ENCODE measurements around the gene MRTFA. TPM values are rescaled to one million over a fixed set of nuclear protein-coding genes. Genes with fewer than 3 reads are reported as not detected.

Gene MRTFA
- total RNA-seq, 2 donors from 2014 or later = 70.1 to 71.5 TPM

GRCh38 chr22:40651563-40652501 lies 15.3 kb upstream of the MRTFA start:
- peak overlapping the region; percentile 91 for H3K4me3 Mint-ChIP-seq

DNA sequence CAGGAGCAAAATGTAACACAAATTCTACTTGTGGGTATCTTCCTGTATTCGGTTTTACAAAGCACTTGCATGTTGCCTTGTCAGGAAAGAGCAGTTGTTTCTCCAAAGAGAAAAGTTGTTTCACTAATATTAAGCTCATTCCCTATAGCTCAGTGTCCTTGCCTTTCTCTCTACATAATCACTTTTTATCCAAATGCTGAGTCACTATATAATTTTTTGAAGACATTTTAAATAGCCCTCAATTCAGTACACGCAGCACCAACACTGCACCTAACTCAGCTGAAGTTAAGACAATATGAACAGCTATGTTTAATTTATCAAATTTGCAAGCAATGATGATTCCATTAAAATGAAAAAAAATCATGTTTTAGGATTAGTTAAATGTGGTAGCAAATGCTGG lies 14.5 kb upstream of the MRTFA start:
- Mint-ChIP-seq H3K27me3 (no peaks in the 10 kb centered on the region), H3K36me3 (ENCODE audit: low read depth) (no peaks in the 10 kb centered on the region), H3K27ac (peak overlapping the region; percentile 94), H3K4me3 (no peak overlapping the region), H3K4me1 (peaks cover 13% of the 10 kb centered on the region)
- no peaks in the 10 kb centered on the region for H3K9me3 ChIP-seq (ENCODE audit: control insufficient read depth, low read length, poor library complexity, severe bottlenecking)
- ATAC-seq (no peak), DNase-seq (no peak)

More at GRCh38 chr22:40651563-40652501, 15.3 kb upstream of the MRTFA start:
- DNase-seq = peak; percentile 61 to 72 (median 61)
- no peaks in the 10 kb centered on the region for H3K27me3 Mint-ChIP-seq
- ATAC-seq = peak; percentile 95
- peaks cover 13% of the 10 kb centered on the region for H3K4me1 Mint-ChIP-seq
- no peaks in the 10 kb centered on the region for H3K9me3 ChIP-seq (ENCODE audit: control insufficient read depth, low read length, poor library complexity, severe bottlenecking)
- no peaks in the 10 kb centered on the region for H3K36me3 Mint-ChIP-seq (ENCODE audit: low read depth)
- peak overlapping the region; percentile 94 for H3K27ac Mint-ChIP-seq

DNA sequence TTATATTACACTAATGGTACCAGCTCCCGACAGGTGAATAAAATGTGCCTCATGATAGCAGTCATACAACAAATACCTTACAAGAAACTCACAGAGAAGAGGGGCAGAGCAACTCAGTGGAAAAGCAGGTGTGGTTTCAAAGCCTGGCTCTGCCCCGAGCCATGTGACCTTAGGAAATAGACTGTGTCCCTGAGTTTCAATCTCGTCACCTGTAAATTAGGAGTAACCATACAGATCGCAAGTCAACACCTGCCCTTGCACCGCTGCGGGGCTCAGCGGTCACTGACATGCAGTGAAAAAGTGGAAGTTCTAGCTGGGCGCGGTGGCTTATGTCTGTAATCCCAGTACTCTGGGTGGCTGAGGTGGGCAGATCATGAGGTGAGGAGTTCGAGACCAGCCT lies 11.9 kb upstream of the MRTFA start:
- no peak for ATAC-seq
- no peak for DNase-seq
- no peaks in the 10 kb centered on the region for H3K27me3 Mint-ChIP-seq
- no peaks in the 10 kb centered on the region for H3K9me3 ChIP-seq (ENCODE audit: control insufficient read depth, low read length, poor library complexity, severe bottlenecking)
- no peak overlapping the region for H3K27ac Mint-ChIP-seq
- peak overlapping the region; percentile 7 for H3K4me3 Mint-ChIP-seq
- peaks cover 18% of the 10 kb centered on the region for H3K4me1 Mint-ChIP-seq
- H3K36me3 Mint-ChIP-seq (ENCODE audit: low read depth) = no peaks in the 10 kb centered on the region

GRCh38 chr22:40645579-40646197 lies 9.2 kb upstream of the MRTFA start:
- Mint-ChIP-seq H3K27ac (no peak overlapping the region), H3K27me3 (no peaks in the 10 kb centered on the region), H3K4me1 (peaks cover 12% of the 10 kb centered on the region), H3K4me3 (no peak overlapping the region), H3K36me3 (ENCODE audit: low read depth) (no peaks in the 10 kb centered on the region)
- DNase-seq = no peak
- no peak for ATAC-seq
- H3K9me3 ChIP-seq (ENCODE audit: control insufficient read depth, low read length, poor library complexity, severe bottlenecking) = no peaks in the 10 kb centered on the region

- no peaks in the 10 kb centered on the region for H3K27me3 Mint-ChIP-seq
- peaks cover 2% of the 10 kb centered on the region for H3K36me3 Mint-ChIP-seq (ENCODE audit: low read depth)
- DNase-seq = no peak
- H3K4me3 Mint-ChIP-seq = no peak overlapping the region
- H3K4me1 Mint-ChIP-seq = peaks cover 11% of the 10 kb centered on the region
- ATAC-seq = no peak
- no peak overlapping the region for H3K27ac Mint-ChIP-seq
- H3K9me3 ChIP-seq (ENCODE audit: control insufficient read depth, low read length, poor library complexity, severe bottlenecking) = no peaks in the 10 kb centered on the region
Measured at GRCh38 chr22:40642316-40642715, 5.8 kb upstream of the MRTFA start.

DNA sequence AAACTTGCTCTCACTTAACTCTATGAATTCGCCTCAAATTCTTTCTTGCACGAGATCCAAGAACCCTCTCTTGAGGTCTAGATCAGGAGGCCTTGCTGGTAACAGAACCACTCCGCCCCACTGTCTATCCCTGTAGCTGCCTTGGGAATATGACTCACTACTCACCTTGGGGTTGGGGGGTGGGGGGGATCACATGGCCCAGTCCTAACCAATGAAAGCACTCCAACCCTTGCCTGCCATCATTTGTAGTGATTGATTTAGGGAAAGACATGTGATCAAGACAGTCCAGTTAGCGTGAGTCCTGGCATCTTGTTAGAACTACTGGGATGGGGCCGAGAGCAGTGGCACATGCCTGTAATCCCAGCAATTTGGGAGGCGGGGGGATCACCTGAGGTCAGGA lies 4.8 kb upstream of the MRTFA start:
- ATAC-seq = no peak
- H3K9me3 ChIP-seq (ENCODE audit: control insufficient read depth, low read length, poor library complexity, severe bottlenecking) = no peaks in the 10 kb centered on the region
- DNase-seq = no peak
- H3K36me3 Mint-ChIP-seq (ENCODE audit: low read depth) = peaks cover 4% of the 10 kb centered on the region
- H3K27me3 Mint-ChIP-seq = no peaks in the 10 kb centered on the region
- no peak overlapping the region for H3K4me3 Mint-ChIP-seq
- no peak overlapping the region for H3K27ac Mint-ChIP-seq
- H3K4me1 Mint-ChIP-seq = peaks cover 16% of the 10 kb centered on the region

DNA sequence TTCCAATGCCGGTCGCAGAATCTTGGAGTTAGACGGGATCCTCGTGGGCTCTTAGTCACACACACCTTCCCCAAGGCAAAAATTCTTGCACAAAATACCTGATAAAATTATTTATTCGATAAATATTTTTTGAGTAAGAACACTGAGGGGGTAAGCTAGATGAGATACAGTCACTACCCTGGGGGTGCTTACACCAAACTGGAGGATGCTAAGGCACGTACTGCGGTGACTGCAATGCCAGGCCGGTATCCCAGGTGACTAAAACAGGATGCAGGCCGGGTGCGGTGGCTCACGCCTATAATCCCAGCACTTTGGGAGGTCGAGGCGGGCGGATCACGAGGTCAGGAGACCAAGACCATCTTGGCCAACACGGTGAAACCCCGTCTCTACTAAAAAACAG lies 1.7 kb upstream of the MRTFA start:
- Mint-ChIP-seq H3K36me3 (ENCODE audit: low read depth) (peaks cover 4% of the 10 kb centered on the region), H3K4me3 (peak overlapping the region; percentile 31), H3K27me3 (no peaks in the 10 kb centered on the region), H3K4me1 (peaks cover 21% of the 10 kb centered on the region), H3K27ac (peak overlapping the region; percentile 96)
- H3K9me3 ChIP-seq (ENCODE audit: control insufficient read depth, low read length, poor library complexity, severe bottlenecking) = no peaks in the 10 kb centered on the region
- DNase-seq (no peak), ATAC-seq (no peak)

DNA sequence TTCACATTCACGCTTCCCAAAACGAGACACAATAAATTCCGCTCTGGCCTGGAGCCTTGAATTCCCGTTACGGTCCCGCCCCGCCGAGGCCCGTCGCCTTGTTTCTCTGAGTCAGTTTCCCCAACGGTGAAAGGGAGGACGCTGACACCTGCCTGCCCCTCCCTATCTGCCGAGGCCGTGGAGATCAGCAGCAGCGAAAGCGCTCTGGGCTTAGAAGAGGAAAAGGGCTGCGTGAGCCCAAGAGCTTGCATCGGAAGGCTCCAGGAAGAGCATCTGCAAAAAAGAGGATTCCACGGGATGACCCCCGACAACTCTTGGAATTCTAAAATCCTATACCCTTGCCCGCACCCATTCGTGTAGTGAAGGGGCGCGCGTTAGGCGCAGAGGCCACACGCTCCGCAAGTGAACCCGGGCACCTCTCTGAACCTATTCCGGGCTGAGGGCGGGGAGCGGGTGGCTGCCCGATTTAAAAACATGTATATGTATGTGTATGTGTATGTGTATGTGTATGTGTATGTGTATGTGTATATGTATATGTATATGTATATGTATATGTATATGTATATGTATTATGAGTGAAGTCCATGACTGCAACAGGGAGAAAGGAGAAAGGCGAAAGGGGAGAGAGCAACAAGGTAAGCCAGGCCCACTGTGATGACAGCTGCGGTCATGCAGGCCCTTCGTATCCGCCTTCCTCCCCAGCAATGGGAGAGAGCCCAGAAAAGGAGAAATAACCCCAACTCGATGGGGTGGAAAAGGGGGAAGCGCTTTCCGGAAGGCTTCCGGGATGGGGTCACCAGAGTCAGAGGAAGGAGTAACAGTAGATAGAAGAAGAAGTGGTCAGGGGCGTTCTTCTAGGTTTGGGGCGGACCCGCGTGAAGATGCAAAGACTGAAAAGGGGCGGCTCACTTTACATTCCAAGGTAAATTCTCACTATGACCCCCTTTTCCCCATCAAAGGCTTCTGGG lies 948 bp upstream of the MRTFA start:
- no peaks in the 10 kb centered on the region for H3K9me3 ChIP-seq (ENCODE audit: control insufficient read depth, low read length, poor library complexity, severe bottlenecking)
- Mint-ChIP-seq H3K27me3 (no peaks in the 10 kb centered on the region), H3K36me3 (ENCODE audit: low read depth) (peaks cover 6% of the 10 kb centered on the region), H3K27ac (peak overlapping the region; percentile 96), H3K4me3 (peak overlapping the region; percentile 97), H3K4me1 (peaks cover 25% of the 10 kb centered on the region)
- ATAC-seq = peak; percentile 31
- peak in 2 of 3 donors; percentile 35 to 43 for DNase-seq

- peaks cover 6% of the 10 kb centered on the region for H3K36me3 Mint-ChIP-seq (ENCODE audit: low read depth)
- H3K9me3 ChIP-seq (ENCODE audit: control insufficient read depth, low read length, poor library complexity, severe bottlenecking) = no peaks in the 10 kb centered on the region
- peak overlapping the region; percentile 83 for H3K27ac Mint-ChIP-seq
- DNase-seq (peak in 1 of 3 donors; percentile 8), ATAC-seq (no peak)
- no peaks in the 10 kb centered on the region for H3K27me3 Mint-ChIP-seq
- H3K4me3 Mint-ChIP-seq = peak overlapping the region; percentile 89
- H3K4me1 Mint-ChIP-seq = peaks cover 33% of the 10 kb centered on the region
Measured at GRCh38 chr22:40635940-40636379, 559 bp downstream of the MRTFA start.

DNA sequence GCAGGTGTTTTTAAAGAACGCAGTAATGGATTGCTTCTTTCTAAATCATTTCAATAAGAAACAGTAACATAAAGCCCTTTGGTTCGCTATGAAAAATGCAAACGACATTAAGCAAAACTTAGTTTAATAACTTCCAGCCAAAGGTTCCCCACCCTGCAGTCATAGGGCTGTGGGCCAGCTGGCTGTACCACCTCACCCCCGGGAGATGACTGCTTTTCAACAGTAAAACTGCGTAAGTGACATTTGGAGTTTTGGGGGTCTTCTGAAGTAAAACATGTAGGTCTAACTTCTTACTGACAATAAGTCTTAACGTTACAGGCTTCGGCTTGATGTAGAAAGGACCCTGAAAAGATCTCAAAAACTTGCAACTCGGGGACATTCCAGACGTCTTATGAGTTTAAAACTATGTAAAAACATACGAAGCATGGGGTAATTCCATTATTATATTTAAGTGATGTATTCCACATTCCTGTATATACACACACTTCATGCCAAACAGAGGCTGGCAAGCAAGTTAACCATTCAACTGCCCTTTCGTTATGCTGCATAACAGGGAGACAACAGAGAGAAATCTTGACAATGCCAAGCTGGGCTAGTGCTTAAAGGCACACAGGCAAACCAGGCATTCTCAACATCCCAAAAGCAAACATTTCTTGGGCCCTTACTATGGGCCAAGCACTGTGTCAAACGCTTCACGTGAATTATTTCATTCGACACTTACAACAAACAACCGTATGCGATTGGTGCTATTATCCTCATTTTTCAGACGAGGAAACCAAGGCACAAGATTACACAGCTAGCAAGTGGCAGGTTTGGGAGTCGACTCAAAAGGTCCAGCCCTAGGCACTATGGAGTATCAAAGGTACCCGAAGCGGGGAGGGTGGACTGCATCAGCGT lies 1.2 kb downstream of the MRTFA start:
- Mint-ChIP-seq H3K27me3 (no peaks in the 10 kb centered on the region), H3K4me3 (peak overlapping the region; percentile 89), H3K36me3 (ENCODE audit: low read depth) (peaks cover 6% of the 10 kb centered on the region), H3K4me1 (peaks cover 33% of the 10 kb centered on the region), H3K27ac (peak overlapping the region; percentile 83)
- no peak for ATAC-seq
- H3K9me3 ChIP-seq (ENCODE audit: control insufficient read depth, low read length, poor library complexity, severe bottlenecking) = no peaks in the 10 kb centered on the region
- DNase-seq = no peak

DNA sequence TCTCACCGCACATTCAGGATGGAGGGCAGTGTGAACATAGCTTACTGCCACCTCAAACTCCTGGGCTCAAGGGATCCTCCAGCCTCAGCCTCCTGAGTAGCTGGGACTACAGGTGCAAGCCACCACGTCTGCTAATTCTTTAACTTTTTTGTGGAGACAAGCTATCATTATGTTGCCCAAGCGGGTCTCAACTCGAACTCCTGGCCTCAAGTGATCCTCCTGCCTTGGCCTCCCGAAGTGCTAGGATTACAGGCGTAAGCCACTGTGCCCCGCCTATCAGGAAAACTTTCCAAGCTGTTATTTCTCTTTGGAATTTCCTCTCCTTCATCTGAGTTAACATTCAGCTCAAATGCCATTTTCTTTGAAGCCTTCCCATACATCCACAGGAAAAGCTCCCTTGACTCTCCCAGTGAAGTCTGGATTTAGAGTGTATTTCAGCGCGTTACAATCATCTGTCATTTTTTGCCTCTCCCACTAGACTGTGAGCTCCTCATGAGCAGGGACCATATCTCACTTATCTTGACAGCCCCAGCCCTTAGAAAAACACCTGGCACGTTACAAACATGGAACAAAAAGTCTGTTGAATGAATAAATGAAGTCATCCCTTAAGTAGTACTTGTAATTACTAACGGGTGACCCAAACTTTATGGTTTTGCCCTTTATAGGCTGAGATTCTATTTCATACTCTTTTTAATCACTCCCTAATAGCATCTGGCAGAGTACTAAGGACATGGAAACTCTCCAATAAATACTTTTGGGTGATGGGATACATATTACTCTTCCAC lies 2.2 kb downstream of the MRTFA start:
- H3K36me3 Mint-ChIP-seq (ENCODE audit: low read depth) = peaks cover 6% of the 10 kb centered on the region
- ATAC-seq (no peak), DNase-seq (no peak)
- H3K27ac Mint-ChIP-seq = peak overlapping the region; percentile 83
- H3K4me3 Mint-ChIP-seq = peak overlapping the region; percentile 41
- H3K27me3 Mint-ChIP-seq = no peaks in the 10 kb centered on the region
- H3K4me1 Mint-ChIP-seq = peaks cover 33% of the 10 kb centered on the region
- no peaks in the 10 kb centered on the region for H3K9me3 ChIP-seq (ENCODE audit: control insufficient read depth, low read length, poor library complexity, severe bottlenecking)
